Gastroesophageal sphincter (tissue), 2 donors: ENCODE data around the gene NAT14.

Experiments used
- EP300 ChIP-seq: sonication (generic); formaldehyde crosslinking; IDR thresholded peaks from one replicate; pipeline ENCODE4 v1.6.1; 2017; ENCODE audit warnings: antibody characterized with exemption, mild to moderate bottlenecking
- POLR2A ChIP-seq, 2 donors: fragments of 450-650 bp; IDR thresholded peaks; one replicate each; pipeline ENCODE4 v1.6.1; 2017; ENCODE audit warnings: antibody characterized with exemption in 2 of 2, mild to moderate bottlenecking in 2 of 2, moderate library complexity in 1 of 2

- TF ChIP-seq POLR2A (IDR thresholded peaks at IDR 0.05) = no peak
- no peak for TF ChIP-seq EP300
Observed at GRCh38 chr19:55441692-55442321, 43.2 kb upstream of the NAT14 start.
